ENCODE results near the gene KIF21A.

DNA sequence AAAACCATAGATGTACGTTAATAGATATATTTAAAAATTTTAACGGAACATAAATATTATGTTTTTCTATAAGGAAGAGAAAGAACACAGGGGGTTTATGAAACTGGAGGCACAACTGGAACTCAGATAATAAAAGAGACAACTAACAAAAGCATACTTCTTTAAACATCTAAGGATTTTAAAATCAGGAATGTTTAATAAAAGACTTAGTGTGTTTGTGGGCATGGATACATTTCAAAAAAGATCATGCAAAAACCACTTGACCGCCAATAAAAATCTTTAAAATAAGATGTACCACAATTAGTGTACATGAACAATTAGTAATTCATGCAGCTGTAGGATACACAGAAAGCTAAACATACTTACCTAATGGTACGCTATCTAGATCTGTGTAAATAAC, 113.0 kb downstream of the KIF21A start:
- TF ChIP-seq, protein P1, sequence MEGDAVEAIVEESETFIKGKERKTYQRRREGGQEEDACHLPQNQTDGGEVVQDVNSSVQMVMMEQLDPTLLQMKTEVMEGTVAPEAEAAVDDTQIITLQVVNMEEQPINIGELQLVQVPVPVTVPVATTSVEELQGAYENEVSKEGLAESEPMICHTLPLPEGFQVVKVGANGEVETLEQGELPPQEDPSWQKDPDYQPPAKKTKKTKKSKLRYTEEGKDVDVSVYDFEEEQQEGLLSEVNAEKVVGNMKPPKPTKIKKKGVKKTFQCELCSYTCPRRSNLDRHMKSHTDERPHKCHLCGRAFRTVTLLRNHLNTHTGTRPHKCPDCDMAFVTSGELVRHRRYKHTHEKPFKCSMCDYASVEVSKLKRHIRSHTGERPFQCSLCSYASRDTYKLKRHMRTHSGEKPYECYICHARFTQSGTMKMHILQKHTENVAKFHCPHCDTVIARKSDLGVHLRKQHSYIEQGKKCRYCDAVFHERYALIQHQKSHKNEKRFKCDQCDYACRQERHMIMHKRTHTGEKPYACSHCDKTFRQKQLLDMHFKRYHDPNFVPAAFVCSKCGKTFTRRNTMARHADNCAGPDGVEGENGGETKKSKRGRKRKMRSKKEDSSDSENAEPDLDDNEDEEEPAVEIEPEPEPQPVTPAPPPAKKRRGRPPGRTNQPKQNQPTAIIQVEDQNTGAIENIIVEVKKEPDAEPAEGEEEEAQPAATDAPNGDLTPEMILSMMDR (IDR thresholded peaks at IDR 0.05), result no peak
- TF ChIP-seq POLR2A (IDR thresholded peaks at IDR 0.05), result no peak
